HG03442 (cell line): ENCODE results near the gene DYRK1A.

Source experiments
- ATAC-seq: cut with Tn5 transposase; IDR thresholded peaks from one replicate; pipeline ENCODE4 v1.9.1; 2021; ENCODE audit warnings: mild to moderate bottlenecking, moderate library complexity; ENCODE audit not compliant: unreplicated experiment

Gene DYRK1A

DNA sequence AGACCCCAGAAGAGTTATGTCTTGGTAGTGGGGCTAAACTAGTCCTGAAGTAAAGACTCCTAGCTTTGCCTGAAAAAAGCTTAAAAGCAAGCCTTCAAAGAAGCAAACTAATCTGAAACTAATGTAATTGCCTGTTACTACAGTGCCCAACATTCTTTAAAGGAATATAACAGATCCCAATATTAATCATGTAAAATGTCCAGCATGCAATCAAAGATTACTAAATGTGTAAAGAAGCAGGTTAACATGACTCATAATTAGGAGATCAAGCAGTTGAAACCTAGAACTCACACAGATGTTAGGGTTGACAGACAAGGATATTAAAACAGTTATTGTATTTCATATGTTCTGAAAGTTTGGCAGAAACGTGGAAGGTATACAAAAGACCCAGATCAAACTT, 17.8 kb downstream of the DYRK1A start:
- no peak for ATAC-seq

DNA sequence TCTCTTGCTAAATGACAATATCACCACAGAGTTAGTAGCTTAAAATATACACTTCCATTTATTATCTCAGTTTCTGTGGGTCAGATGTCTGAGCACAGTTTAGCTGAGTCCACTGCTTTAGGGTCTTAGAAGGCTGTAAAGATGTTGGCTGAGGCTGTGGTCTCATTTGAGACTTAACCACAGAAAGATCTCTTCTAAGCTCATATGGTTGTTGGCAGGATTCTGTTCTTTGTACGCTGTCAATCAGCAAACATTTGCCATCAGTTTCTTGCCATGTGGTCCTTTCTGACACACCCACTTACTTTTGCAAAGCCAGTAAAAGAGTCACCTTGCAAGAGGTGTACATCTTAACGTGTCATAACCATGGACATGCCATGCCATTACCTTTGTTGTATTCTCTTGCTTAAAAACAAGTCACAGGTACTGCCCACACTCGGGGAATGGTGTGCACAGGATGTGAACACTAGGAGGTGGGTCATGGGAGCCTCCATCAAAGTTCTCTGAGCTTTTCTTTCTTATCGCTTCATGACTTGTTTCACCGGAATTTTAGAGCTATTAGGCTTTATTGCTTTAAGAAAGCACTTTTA, 18.7 kb downstream of the DYRK1A start:
- no peak for ATAC-seq

DNA sequence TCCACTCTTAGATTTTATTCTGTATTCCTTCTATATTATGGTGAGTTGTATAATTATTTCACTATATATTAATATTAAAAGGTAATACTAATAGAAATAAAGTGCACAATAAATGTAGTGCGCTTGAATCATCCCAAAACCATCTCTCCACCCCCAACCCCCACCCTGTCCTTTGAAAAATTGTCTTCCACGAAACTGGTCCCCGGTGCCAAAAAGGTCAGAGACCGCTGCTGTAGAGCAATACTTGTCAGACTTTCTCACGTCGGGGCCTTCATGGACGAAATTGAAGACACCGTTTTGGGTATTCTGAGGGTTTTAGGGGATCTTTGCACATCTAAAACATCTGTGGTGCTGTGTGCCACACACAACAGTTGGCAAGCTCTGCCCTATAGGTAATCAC, 19.6 kb downstream of the DYRK1A start:
- no peak for ATAC-seq

DNA sequence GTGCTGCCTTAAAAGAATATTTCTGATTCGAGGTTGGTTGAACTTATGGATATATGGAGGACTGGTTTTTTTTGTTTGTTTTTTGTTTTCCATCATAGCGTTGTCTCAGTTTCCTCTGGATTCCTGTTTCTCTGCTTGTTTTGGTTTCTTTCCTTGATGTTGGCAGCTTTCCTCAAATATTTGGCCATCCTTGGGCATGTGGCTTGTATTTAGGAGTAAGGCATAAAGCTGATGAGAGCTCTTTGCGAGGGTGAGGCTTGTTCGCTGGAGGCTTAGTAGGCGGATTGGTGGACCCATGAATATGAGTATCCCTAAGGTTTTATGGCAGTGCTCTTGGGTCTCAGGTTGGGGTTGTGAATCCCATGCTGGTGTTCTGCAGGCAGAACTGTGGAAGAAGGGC, 22.9 kb downstream of the DYRK1A start:
- ATAC-seq, result no peak

DNA sequence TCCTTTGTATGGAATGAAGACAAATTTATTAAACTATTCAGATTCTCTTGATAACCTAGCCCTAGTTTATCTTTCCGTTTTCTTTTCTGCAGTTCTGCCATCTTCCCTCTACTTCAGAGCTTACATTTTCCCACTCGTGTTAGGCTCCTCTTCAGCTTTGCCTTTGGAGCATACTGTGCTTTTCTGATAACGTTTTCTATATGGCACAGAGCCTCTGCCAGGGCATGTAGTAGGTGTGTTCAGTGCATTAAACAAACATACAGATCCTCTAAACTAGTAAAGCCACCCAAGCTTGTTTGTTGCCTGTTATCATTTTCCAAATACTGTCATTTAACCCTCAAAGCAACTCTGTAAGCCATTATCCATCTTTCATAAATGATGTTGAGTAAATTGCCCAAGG, 25.1 kb downstream of the DYRK1A start:
- ATAC-seq, result no peak

DNA sequence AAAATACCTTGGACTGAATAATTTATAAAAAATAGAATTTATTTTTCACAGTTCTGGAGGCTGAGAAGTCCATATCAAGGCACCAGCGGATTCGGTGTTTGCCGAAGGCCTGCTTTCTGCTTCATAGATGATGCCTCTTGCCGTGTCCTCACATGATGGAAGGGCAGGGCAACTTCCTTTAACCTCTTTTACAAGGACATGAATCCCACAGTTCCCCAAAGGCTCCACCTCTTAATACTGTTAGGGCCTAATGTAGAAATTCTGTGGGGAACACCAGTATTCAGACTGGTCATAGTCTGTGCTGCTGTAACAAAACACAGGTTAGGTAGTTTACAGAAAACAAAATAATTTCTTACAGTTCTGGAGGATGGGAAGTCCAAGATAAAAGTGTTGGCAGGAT, 25.9 kb downstream of the DYRK1A start:
- ATAC-seq, result no peak

DNA sequence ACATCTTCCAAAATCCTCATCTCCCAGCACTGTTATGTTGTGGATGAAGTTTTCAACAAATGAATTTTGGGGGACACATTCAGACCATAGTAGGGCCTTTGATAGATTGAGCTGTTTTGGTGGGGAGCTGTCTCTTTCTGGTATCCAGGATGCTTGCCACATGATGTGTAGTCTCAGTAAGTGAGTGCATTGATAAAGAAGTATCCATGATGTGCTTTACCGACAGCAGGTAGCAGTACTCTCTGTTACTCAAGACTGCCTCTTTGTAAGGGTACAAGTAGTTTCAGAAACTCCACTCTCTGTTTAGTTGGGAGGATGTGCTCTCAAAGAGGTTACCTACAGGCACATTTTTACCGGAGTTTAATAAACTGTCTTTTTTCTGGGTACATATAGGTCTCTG, 26.5 kb downstream of the DYRK1A start:
- no peak for ATAC-seq

DNA sequence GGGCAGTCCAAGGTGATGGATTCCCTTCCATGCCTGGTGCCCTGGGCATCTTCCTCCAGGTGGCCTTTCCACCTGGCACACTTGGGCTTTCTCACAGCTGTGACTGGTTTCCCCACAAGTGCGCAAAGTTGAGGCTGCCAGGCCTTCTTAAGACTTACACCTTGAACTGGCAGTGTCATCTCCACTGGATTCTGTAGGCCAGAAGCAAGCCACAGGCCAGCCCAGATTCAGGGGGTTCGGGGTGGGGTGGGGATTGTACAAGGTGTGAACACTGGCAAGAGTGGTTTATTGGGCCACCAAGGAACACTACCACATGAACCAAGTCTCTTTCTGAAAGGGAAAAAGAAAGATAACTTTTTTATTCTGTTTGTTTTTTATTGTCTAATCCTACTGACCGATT, 27.2 kb downstream of the DYRK1A start:
- no peak for ATAC-seq

DNA sequence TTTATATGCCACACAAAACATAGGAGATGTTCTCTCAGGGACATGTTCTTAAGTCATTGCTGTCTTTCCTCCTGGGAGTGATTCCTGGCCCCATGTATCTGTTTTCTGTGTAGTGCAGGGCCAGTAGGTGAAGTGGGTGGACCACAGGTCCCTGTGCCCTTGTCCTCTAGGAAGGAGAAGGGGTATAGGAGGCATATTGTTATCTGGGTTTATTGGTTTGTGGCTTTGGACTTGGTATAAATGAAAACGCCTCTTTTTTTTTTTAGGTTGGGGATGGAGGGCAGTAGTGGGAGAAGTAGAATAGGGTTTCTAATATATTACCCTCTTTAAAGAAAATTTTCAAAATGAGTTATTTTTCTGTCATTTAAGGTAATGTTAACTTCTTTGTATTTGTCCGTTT, 29.4 kb downstream of the DYRK1A start:
- ATAC-seq, result no peak

DNA sequence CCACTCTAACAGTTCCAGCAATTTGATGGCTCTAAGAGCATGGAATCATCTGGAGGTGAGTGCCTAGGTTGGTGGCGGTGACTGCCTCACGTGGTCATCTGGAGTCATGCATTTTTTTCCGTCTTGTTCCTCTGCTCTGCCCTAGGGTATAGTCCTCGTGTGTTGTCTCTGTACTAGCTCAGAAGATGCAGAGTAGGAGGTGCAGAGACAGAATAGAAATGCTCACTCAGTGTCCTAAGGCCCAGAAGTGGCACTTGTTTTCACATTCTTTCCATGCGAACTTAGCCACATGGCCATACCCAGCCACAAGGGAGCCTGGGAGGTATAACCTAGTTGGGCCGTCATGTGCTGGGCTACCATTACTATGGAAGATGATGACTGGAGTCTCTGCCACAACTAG, 30.3 kb downstream of the DYRK1A start:
- no peak for ATAC-seq

DNA sequence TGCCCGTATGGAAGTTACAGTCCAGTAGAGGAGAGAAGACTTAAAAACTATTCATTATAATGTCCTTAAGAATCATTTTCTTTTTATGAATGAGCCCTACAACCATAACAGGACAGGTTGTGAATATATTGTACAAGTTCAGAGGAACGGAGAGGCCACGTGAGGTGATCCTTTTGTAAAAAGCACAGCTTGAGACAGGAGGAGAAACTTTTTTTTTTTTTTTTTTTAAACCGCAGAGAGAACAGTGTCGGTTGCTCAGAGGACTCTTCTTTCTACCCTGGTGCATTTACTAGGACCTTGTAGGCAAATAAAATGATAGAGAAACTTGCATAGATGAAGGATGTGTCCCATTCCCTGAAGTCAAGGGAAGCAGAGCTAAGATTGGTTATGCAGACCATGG, 32.1 kb downstream of the DYRK1A start:
- no peak for ATAC-seq

DNA sequence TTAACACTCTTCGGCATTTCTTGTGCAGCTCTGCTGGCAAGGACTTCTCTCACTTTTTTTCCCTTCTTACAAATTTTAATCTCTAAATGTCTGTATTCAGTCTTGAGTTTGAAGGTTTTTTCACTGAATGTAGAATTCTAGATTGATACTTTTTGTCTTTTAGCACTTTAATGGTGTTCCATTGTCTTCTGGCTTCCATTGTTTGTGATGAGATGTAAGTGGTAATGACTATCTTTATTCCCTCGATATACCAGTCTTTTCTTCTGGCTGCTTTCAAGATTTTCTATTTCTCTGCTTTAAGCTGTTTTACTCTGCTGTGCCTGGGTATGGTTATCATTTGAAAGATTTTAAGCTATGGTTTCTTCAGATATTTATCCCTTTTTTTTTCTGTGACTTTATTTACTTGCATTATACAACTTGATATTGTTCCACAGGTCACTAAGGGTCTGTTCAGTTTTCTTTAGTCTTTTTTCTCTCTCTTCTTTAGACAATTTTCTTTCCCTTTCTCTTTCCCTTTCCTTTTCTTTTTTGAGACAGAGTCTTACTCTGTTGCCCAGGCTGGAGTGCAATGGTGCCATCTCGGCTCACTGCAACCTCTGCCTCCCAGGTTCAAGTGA, 35.8 kb downstream of the DYRK1A start:
- no peak for ATAC-seq

DNA sequence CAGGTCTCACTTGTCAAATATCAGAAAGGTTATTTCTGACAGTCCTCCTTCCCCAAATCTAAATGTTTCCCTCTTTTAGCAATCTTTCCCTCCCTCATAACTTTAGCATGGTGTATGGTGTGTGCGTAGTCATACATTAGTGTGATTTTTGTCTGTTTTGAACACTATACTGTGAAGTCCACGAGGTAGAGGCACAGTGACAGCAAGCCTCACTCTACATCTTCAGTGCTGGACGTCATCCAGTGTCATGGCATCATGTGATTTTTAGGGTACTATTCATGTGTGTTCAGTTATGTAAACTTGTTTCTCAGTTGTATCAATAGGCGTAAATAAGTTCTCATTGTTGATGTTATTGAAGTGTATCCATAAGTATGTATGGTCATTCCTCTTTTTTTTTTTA, 39.1 kb downstream of the DYRK1A start:
- no peak for ATAC-seq

DNA sequence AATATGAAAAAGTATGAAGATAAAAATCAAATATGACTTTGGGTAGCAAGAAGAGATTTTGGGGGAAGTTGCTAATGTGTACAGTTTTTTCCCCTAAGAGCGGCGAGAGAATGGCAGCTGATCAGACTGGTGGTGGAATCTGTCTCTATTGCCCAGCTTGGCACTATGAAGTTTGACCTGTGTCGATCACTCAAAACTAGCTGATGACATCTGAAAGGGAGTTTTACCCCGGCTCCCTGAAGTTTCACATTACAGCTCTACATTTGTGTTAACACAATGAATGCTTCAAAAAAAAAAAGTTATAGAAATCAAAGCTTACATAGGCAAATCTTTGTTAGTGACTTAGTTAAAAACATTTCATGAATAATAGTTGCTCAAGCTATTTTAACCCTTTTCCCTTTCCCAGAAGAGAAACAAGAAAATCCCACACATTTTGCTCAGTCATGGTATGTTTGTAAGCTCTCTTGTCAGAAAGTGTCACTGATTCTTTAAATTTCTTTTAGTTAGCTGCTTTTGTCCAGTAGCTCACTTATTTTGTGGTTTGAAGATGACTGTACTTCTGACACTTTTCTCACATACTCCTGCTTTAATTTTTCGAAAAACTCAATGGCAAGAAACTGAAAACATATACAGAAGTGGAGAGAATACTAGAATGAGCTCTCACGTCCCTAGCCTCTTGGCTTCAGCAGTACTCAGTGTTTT, 41.3 kb downstream of the DYRK1A start:
- ATAC-seq, result no peak

DNA sequence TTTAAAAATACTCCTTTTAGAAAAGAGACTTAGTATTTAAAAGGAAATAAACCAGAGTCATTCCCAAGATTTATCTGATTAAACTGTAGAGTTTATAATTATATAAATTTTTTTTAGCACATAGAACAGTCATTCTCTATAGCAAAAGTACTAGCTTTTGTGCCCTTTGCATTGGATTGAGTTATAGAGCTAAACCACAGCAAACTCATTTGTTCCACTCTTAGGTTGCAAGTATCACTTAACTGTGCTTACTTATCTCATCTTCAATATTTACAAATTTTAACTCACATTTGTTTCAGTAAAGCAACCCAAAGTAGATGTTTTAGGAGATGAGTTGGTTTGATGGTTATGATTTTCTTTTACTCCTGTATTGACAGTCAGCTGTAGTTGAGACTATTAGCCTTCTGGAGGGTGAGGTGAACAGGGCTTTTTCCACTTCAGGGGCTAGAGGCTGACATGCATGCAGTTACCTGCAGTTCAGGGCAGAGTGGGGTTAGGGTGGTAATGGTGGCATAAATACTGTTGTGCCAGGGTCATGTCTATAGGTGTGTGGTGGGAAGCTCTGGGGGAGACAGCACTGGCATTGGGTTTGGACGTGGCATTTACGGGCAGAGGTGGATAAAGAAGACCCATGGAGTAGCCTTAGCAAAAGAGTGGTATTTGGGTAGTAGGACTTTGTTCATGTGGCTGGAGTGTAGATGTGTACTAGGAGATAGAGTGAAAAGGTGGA, 42.1 kb downstream of the DYRK1A start:
- ATAC-seq, result no peak

DNA sequence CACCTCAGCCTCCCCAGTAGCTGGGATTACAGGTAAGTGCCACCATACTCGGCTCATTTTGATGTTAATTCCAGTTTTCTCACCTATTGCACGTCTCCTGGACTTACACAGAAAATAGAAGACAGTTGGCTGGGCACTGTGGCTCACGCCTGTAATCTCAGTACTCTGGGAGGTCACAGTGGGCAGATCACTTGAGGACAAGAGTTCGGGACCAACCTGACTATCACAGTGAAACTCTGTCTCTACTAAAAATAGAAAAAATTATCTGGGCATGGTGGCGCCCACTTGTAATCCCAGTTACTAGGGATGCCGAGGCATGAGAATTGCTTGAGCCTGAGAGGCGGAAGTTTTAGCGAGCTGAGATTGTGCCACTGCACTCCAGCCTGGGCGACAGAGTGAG, 44.1 kb downstream of the DYRK1A start:
- no peak for ATAC-seq

DNA sequence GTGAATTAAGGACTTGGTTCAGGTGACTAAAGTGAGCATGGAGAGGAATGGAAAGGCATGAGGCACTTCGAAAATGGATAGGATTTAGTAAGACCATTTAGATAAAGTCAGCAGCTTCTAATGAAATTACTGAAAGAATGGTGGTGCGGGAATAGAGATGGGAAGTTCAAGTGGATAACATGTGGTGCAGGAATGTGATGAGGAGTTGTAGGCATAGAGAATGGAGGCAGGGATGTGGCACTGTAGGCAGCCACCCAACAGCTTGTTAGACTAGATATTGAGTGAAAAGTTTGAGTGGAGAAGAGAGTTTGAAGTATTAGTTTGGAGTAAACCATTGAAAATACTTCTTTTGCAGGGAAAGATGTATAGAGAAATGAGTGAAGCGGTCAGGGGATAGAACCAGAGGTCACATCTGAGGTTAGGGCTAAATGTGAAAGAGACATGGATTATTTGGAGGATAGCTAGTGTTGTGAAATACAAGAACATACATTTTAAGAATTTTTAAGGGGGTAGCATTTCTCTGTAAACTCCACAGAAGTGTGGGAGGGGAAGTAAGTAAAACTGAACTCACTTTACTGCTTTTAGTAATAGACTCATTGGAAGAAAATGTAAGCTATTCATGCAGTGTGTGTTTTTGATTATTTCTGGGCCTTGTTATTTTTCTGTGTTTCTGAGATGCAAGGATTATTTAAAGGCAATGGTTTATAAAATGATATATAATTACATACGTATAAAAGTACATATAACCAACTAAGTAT, 46.2 kb downstream of the DYRK1A start:
- ATAC-seq, result no peak

DNA sequence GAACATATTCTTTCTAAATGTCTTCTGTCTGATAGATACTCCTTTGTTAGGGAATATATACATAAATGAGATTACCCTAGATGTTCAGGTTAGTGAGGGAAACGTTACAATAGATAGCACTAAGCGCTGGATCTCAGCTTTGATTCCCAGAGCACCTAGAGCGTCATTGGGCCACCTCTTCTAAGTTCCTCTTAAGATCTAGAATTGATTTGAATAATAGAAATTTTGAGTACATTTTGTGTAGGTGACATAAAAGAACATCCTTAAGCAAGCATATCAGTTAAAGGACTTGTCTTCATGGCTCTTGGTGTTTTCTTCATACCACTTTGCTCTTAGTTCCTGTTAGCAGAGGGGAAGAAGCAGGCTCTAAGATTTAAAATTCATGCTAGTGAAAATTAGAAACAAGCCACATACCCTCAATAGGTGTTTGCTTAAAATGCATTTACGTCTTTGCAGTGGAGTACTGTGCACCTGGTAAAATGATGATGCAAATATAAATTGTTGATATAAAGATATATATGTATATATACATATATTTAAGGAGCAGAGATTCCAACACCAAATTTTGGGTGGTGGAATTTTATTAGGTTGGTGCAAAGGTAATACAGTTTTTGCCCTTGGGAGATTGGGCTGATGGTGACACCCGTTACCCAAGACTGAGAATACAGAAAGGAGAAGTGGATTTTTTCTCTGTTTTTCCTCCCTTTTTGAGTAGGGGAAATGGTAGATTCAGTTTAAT, 47.1 kb downstream of the DYRK1A start:
- no peak for ATAC-seq

DNA sequence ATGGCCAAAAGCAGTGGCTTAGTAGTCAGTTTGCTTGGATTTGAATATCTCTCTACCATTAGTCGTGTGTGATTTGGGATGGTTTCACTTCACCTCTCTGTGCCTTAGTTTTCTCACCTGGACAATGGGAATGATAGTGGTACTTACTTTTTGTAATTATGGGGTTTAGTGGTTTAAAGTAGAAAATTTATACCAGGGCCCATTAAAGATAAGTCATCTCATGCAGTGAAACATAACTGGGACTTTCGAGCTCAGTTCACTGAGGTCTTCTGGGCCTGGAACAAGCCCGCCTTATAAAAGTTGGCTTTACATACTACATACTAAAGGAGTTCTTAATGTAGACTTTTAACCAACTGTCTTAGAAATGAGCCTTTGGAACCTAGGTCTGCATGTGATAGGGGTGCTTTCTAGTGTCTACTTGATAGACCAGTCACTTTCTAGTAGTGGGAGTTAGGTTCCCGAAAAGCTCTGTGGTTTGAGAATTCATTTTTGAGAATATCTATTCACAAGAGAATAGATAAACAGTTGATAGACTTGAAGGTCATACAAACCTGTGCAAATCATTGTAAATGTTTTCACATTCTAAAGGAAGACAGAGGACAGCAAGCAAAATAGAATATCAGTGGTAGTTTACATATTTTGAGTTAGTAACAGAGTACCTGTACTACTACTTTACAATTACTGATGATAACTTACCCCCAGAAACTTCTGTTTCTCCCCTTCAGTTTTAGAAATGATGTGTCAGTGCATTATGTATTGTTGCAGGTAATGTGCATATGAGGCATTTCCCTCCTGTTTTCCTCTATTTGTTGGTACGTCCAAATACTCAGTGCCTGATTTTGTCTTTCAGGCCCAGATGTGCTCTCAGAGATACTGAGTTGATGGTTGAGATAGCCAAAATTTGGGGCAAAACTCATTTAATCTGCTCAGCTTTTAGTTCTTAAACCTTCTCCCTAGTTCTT, 48.0 kb downstream of the DYRK1A start:
- ATAC-seq, result no peak
